SU-DHL-6 (cell line): Measurements from ENCODE around the gene PRADC1.

Experiments
- H2AFZ ChIP-seq: fragments of 200-600 bp; sonication (generic); 2 replicates; pipeline ENCODE4 v1.6.1; 2014; ENCODE audit warnings: low read depth, mild to moderate bottlenecking, moderate library complexity, mixed read lengths, antibody characterized with exemption, low read length; ENCODE audit not compliant: severe bottlenecking
- H3F3A ChIP-seq: fragments of 200-600 bp; shearing (Covaris generic); 2 replicates; pipeline ENCODE4 v1.6.0; 2016; ENCODE audit warnings: antibody characterized with exemption, mild to moderate bottlenecking; ENCODE audit not compliant: insufficient read depth
- H3K27ac ChIP-seq: fragments of 200-600 bp; sonication (generic); 2 replicates; pipeline ENCODE4 v1.5.1; 2016; ENCODE audit warnings: low read depth, mild to moderate bottlenecking, low read length, moderate library complexity, mixed read lengths
- H3K27me3 ChIP-seq: fragments of 200-600 bp; sonication (generic), shearing (Covaris generic); 2 replicates; pipeline ENCODE4 v1.6.0; 2014; ENCODE audit warnings: mild to moderate bottlenecking, low read length
- H3K36me3 ChIP-seq: fragments of 200-600 bp; sonication (generic); 2 replicates; pipeline ENCODE4 v1.6.1; 2014; ENCODE audit warnings: mild to moderate bottlenecking, low read length, mixed read lengths
- H3K4me2 ChIP-seq: fragments of 300-600, 200-600 bp; shearing (Covaris generic), sonication (generic); 2 replicates; pipeline ENCODE4 v1.6.0; 2014; ENCODE audit warnings: low read length, low read depth, mild to moderate bottlenecking; ENCODE audit not compliant: poor library complexity, severe bottlenecking
- H3K4me3 ChIP-seq: fragments of 200-600 bp; sonication (generic); 2 replicates; pipeline ENCODE4 v1.5.1; 2014; ENCODE audit warnings: antibody characterized with exemption, low read length, mild to moderate bottlenecking, mixed read lengths; ENCODE audit not compliant: insufficient read depth, poor library complexity, severe bottlenecking
- H3K79me2 ChIP-seq: fragments of 200-600 bp; sonication (generic); 2 replicates; pipeline ENCODE4 v1.6.1; 2014; ENCODE audit warnings: mild to moderate bottlenecking, low read length, moderate library complexity; ENCODE audit not compliant: insufficient read depth
- H3K9ac ChIP-seq: fragments of 200-600 bp; sonication (generic); 2 replicates; pipeline ENCODE4 v1.7.0; 2014; ENCODE audit warnings: mild to moderate bottlenecking, low read length
- H3K9me2 ChIP-seq: fragments of 200-600 bp; sonication (generic); replicated peaks from 2 replicates; pipeline ENCODE4 v1.6.1; 2014; ENCODE audit warnings: low read length; ENCODE audit not compliant: insufficient read depth
- H3K9me3 ChIP-seq: fragments of 200-600 bp; sonication (generic); 2 replicates; pipeline ENCODE4 v1.6.1; 2014; ENCODE audit warnings: low read length, mixed read lengths; ENCODE audit not compliant: insufficient read depth
- H4K20me1 ChIP-seq: fragments of 200-600 bp; sonication (generic); 2 replicates; pipeline ENCODE4 v1.6.1; 2014; ENCODE audit warnings: low read depth, mild to moderate bottlenecking, antibody characterized with exemption, low read length, moderate library complexity, mixed read lengths
- CTCF ChIP-seq: fragments of 200-600 bp; sonication (generic); IDR thresholded peaks from one replicate; pipeline ENCODE4 v1.5.1; 2017; ENCODE audit warnings: antibody characterized with exemption, mild to moderate bottlenecking, low read length, moderate library complexity; ENCODE audit not compliant: insufficient read depth, poor library complexity, severe bottlenecking
- EZH2phosphoT487 ChIP-seq: fragments of 200-600 bp; sonication (generic), shearing (Covaris generic); conservative IDR thresholded peaks from 2 replicates; pipeline ENCODE4 v1.6.1; 2018; ENCODE audit warnings: mild to moderate bottlenecking, antibody characterized with exemption, low read length, moderate library complexity, mixed read lengths

Gene PRADC1

GRCh38 chr2:73272270-73272669 lies 39.2 kb upstream of the PRADC1 start:
- TF ChIP-seq EZH2phosphoT487 (no peak), CTCF (no peak)
- Histone ChIP-seq H2AFZ (no peak overlapping the region), H3K36me3 (no peaks in the 10 kb centered on the region), H3K4me2 (no peak overlapping the region), H3K9ac (no peak overlapping the region), H3K79me2 (peaks cover 46% of the 10 kb centered on the region), H3F3A (peaks cover 4% of the 10 kb centered on the region; the same call in 1 of the 2 replicates), H3K4me3 (no peak overlapping the region), H3K9me3 (no peaks in the 10 kb centered on the region), H3K27ac (no peak overlapping the region), H3K9me2 (no peaks in the 10 kb centered on the region), H4K20me1 (peaks cover 6% of the 10 kb centered on the region; the same call in 1 of the 2 replicates), H3K27me3 (no peaks in the 10 kb centered on the region)

GRCh38 chr2:73269686-73270465 lies 36.8 kb upstream of the PRADC1 start:
- H3K4me3 ChIP-seq, result peak overlapping the region; percentile 58
- no peaks in the 10 kb centered on the region for H3K9me3 ChIP-seq
- H3K4me2 ChIP-seq, result peak overlapping the region; percentile 89
- peak overlapping the region; percentile 69 for H3K9ac ChIP-seq
- no peak overlapping the region for H2AFZ ChIP-seq
- H3K9me2 ChIP-seq, result no peaks in the 10 kb centered on the region
- peaks cover 32% of the 10 kb centered on the region for H3K79me2 ChIP-seq
- no peaks in the 10 kb centered on the region for H3K36me3 ChIP-seq
- no peak for TF ChIP-seq CTCF
- TF ChIP-seq EZH2phosphoT487, result no peak
- H4K20me1 ChIP-seq, result peaks cover 4% of the 10 kb centered on the region; the same call in 1 of the 2 replicates
- no peaks in the 10 kb centered on the region for H3K27me3 ChIP-seq
- H3F3A ChIP-seq, result peaks cover 4% of the 10 kb centered on the region; the same call in 1 of the 2 replicates
- peak overlapping the region; percentile 49 for H3K27ac ChIP-seq

GRCh38 chr2:73268830-73269685 lies 36.0 kb upstream of the PRADC1 start:
- Histone ChIP-seq H3K36me3 (no peaks in the 10 kb centered on the region), H3K27ac (peak overlapping the region; percentile 49), H3F3A (peaks cover 4% of the 10 kb centered on the region; the same call in 1 of the 2 replicates), H2AFZ (no peak overlapping the region), H3K27me3 (no peaks in the 10 kb centered on the region), H3K9me3 (no peaks in the 10 kb centered on the region), H3K9me2 (no peaks in the 10 kb centered on the region), H3K4me2 (peak overlapping the region; percentile 89), H3K4me3 (peak overlapping the region; percentile 58), H3K9ac (peak overlapping the region; percentile 69), H3K79me2 (peaks cover 31% of the 10 kb centered on the region), H4K20me1 (peaks cover 3% of the 10 kb centered on the region; the same call in 1 of the 2 replicates)
- TF ChIP-seq CTCF (no peak), EZH2phosphoT487 (no peak)
